ENCODE data around the gene FAF2. TPM values are rescaled to one million over a fixed set of nuclear protein-coding genes. Genes with fewer than 3 reads are reported as not detected.

FAF2 gene
- total RNA-seq, 2 experiments from 2014 or later = 37.6 to 44.8 TPM

GRCh38 chr5:176461349-176461748 lies 13.2 kb downstream of the FAF2 start:
- H3K27me3 Mint-ChIP-seq = no peaks in the 10 kb centered on the region
- ChIA-PET POLR2A (no interaction called here), CTCF (interaction anchor here (0.5 to 1.5 kb wide), 3 partner anchors 8 to 14 kb away, joined by 3 to 6 read pairs (median 4); partner anchors contain the start of gene FAF2)
- H3K27ac Mint-ChIP-seq = no peak overlapping the region
- H3K9me3 Mint-ChIP-seq (ENCODE audit: low read depth) = no peaks in the 10 kb centered on the region
- H3K36me3 Mint-ChIP-seq (ENCODE audit: low read depth) = peaks cover 17% of the 10 kb centered on the region
- intact Hi-C loops (cut with DNase I, micrococcal nuclease) = no loop called here
- H3K4me1 Mint-ChIP-seq = peaks cover 27% of the 10 kb centered on the region
- ATAC-seq (no peak), DNase-seq (no peak)
- no peak overlapping the region for H3K4me3 Mint-ChIP-seq

- H3K4me3 Mint-ChIP-seq = no peak overlapping the region
- no peaks in the 10 kb centered on the region for H3K9me3 Mint-ChIP-seq (ENCODE audit: low read depth)
- H3K36me3 Mint-ChIP-seq (ENCODE audit: low read depth) = peaks cover 23% of the 10 kb centered on the region
- H3K4me1 Mint-ChIP-seq = peaks cover 25% of the 10 kb centered on the region
- ATAC-seq (no peak), DNase-seq (no peak)
- intact Hi-C loops (cut with DNase I, micrococcal nuclease) = no loop called here
- POLR2A ChIA-PET = no interaction called here
- CTCF ChIA-PET = interaction anchor here (0.7 kb wide), 1 partner anchor 34 kb away, joined by 4 read pairs; no protein-coding TSS in a partner anchor
- no peak overlapping the region for H3K27ac Mint-ChIP-seq
- H3K27me3 Mint-ChIP-seq = no peaks in the 10 kb centered on the region
Observed at GRCh38 chr5:176463113-176463764, 15.1 kb downstream of the FAF2 start.

DNA sequence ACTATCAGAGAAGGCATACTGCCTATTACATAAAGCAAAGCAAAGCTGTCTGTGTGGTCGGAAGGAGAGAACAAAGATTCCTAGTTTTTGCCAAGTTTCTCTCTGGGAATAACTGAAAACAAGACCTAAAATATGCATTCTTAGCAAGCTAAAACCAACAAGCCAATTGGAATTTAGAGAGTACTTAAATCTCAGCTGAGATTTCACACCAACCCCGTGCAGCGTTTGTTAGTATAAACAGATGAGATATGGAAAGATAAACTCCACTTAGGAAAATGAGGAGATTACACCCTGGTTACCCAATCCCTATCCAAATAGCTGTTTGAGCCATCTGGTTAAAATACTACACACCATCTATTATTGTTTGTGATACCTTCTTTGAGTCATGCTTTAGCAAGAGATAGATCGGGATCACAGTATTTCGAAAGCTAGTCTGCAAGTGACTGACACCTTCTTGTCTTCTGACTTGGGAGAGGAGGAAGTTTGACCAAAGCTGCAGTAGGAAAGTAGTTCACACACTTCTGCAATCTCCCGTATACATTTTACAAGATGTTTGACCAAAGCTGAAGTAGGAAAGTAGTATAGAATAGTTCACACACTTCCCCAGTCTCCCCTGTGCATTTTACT lies 18.2 kb downstream of the FAF2 start:
- no peak for DNase-seq
- H3K4me3 Mint-ChIP-seq = no peak overlapping the region
- intact Hi-C loops (cut with DNase I, micrococcal nuclease) = no loop called here
- H3K27me3 Mint-ChIP-seq = no peaks in the 10 kb centered on the region
- peaks cover 22% of the 10 kb centered on the region for H3K36me3 Mint-ChIP-seq (ENCODE audit: low read depth)
- no peaks in the 10 kb centered on the region for H3K9me3 Mint-ChIP-seq (ENCODE audit: low read depth)
- peaks cover 11% of the 10 kb centered on the region for H3K4me1 Mint-ChIP-seq
- CTCF ChIA-PET = interaction anchor here (0.6 to 1.2 kb wide), 3 partner anchors 19 to 293 kb away, joined by 3 read pairs; no protein-coding TSS in a partner anchor
- no peak overlapping the region for H3K27ac Mint-ChIP-seq
- POLR2A ChIA-PET = no interaction called here
- no peak for ATAC-seq

DNA sequence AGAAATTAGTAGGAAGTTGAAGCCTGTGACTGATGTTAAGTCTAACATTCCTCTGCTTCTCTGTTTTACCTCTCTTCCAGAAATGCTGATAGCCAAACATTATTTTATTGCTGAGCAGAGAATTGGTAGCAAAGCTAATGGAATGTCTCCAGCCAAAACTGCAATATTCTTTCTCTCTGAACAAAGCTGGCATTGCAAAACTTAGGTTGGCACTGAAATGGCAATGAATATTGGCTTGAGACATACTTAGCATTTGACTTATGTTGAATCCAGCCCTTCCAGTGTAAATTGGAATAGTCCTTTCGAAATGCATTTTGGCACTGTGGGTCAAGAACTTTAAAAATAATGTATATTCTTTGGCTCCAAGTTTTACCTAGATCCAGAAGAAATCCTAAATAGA lies 21.1 kb downstream of the FAF2 start:
- Mint-ChIP-seq H3K9me3 (ENCODE audit: low read depth) (no peaks in the 10 kb centered on the region), H3K4me1 (peaks cover 15% of the 10 kb centered on the region), H3K27ac (no peak overlapping the region), H3K4me3 (no peak overlapping the region), H3K27me3 (no peaks in the 10 kb centered on the region), H3K36me3 (ENCODE audit: low read depth) (peaks cover 31% of the 10 kb centered on the region)
- ChIA-PET POLR2A (no interaction called here), CTCF (no interaction called here)
- DNase-seq = no peak
- no peak for ATAC-seq
- intact Hi-C loops (cut with DNase I, micrococcal nuclease) = no loop called here

DNA sequence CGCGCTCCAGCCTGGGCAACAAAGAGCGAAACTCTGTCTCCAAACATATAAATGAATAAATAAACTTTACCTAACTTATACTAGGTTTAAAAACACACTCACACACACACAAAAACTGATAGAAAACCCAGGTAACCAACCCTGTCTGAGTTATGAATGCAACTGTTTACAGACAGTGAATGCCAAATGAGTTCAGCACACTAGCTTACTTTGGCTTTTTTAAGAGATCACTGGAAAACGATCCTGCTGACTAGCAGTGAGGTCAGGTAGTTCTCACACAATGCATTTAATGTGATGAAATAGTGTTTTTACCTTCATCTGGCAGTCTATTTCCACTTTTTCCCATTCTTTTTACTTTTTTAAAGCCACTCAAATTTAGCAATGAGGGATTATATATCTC lies 22.4 kb downstream of the FAF2 start:
- no peaks in the 10 kb centered on the region for H3K27me3 Mint-ChIP-seq
- no peaks in the 10 kb centered on the region for H3K9me3 Mint-ChIP-seq (ENCODE audit: low read depth)
- ATAC-seq = no peak
- intact Hi-C loops (cut with DNase I, micrococcal nuclease) = no loop called here
- DNase-seq = no peak
- peaks cover 34% of the 10 kb centered on the region for H3K36me3 Mint-ChIP-seq (ENCODE audit: low read depth)
- H3K4me1 Mint-ChIP-seq = peaks cover 15% of the 10 kb centered on the region
- H3K27ac Mint-ChIP-seq = no peak overlapping the region
- ChIA-PET POLR2A (interaction anchor here (0.7 kb wide), 1 partner anchor 69 kb away, joined by 3 read pairs; no protein-coding TSS in a partner anchor), CTCF (interaction anchor here (0.6 to 0.8 kb wide), 2 partner anchors 10 to 593 kb away, joined by 3 read pairs; no protein-coding TSS in a partner anchor)
- H3K4me3 Mint-ChIP-seq = no peak overlapping the region

- H3K4me3 Mint-ChIP-seq = no peak overlapping the region
- peaks cover 13% of the 10 kb centered on the region for H3K4me1 Mint-ChIP-seq
- H3K36me3 Mint-ChIP-seq (ENCODE audit: low read depth) = peaks cover 34% of the 10 kb centered on the region
- DNase-seq (no peak), ATAC-seq (no peak)
- no peaks in the 10 kb centered on the region for H3K27me3 Mint-ChIP-seq
- CTCF ChIA-PET = no interaction called here
- POLR2A ChIA-PET = no interaction called here
- H3K27ac Mint-ChIP-seq = no peak overlapping the region
- intact Hi-C loops (cut with DNase I, micrococcal nuclease) = no loop called here
- H3K9me3 Mint-ChIP-seq (ENCODE audit: low read depth) = no peaks in the 10 kb centered on the region
Observed at GRCh38 chr5:176471098-176471497, 22.9 kb downstream of the FAF2 start.

DNA sequence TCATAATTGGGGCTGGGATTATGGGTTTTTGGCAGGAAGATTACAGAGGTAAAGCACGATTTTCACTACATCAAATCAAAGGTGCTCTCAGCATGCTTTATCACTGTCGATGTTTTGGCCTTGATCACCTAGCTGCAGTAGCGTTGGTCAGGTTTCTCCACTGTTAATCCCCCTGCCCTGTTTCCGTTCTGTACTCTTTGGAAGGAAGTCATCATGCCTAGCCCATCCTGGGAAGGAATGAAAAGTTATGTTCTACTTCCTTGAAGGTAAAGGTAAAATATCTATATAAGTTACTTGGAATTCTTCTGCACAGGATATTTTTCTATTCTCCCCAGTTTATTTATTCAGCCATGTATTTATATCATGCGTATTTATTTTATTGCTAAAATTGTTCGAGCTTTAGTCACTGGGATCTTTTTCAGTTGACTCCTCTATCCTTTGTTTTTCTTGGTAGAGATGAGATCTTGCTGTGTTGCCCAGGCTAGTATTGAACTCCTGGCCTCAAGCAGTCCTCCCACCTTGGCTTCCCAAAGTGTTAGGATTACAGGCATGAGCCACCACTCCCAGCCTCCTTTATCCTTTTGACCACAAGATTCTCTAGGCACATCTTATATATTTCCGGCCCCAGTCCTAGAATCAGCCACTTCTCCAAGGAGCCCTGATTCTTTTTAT lies 25.3 kb downstream of the FAF2 start:
- POLR2A ChIA-PET = no interaction called here
- ATAC-seq = no peak
- Mint-ChIP-seq H3K27me3 (no peaks in the 10 kb centered on the region), H3K4me3 (no peak overlapping the region), H3K36me3 (ENCODE audit: low read depth) (peaks cover 25% of the 10 kb centered on the region), H3K9me3 (ENCODE audit: low read depth) (no peaks in the 10 kb centered on the region), H3K4me1 (peaks cover 11% of the 10 kb centered on the region), H3K27ac (no peak overlapping the region)
- intact Hi-C loops (cut with DNase I, micrococcal nuclease) = no loop called here
- no peak for DNase-seq
- CTCF ChIA-PET = interaction anchor here (0.7 kb wide), 1 partner anchor 41 kb away, joined by 3 read pairs; no protein-coding TSS in a partner anchor

GRCh38 chr5:176474476-176474875 lies 26.3 kb downstream of the FAF2 start:
- no peaks in the 10 kb centered on the region for H3K9me3 Mint-ChIP-seq (ENCODE audit: low read depth)
- peaks cover 28% of the 10 kb centered on the region for H3K36me3 Mint-ChIP-seq (ENCODE audit: low read depth)
- intact Hi-C loops (cut with DNase I, micrococcal nuclease) = no loop called here
- DNase-seq (no peak), ATAC-seq (no peak)
- peaks cover 11% of the 10 kb centered on the region for H3K4me1 Mint-ChIP-seq
- ChIA-PET POLR2A (no interaction called here), CTCF (no interaction called here)
- no peaks in the 10 kb centered on the region for H3K27me3 Mint-ChIP-seq
- H3K27ac Mint-ChIP-seq = no peak overlapping the region
- H3K4me3 Mint-ChIP-seq = no peak overlapping the region

GRCh38 chr5:176481711-176482110 lies 33.5 kb downstream of the FAF2 start:
- H3K27me3 Mint-ChIP-seq = no peaks in the 10 kb centered on the region
- ChIA-PET CTCF (interaction anchor here (0.5 to 1.0 kb wide), 3 partner anchors 56 to 150 kb away, joined by 3 to 4 read pairs (median 3); no protein-coding TSS in a partner anchor), POLR2A (interaction anchor here (0.6 kb wide), 1 partner anchor 18 kb away, joined by 3 read pairs; no protein-coding TSS in a partner anchor)
- DNase-seq = peak; percentile 10
- no peak overlapping the region for H3K4me3 Mint-ChIP-seq
- peak; percentile 76 for ATAC-seq
- H3K9me3 Mint-ChIP-seq (ENCODE audit: low read depth) = no peaks in the 10 kb centered on the region
- H3K36me3 Mint-ChIP-seq (ENCODE audit: low read depth) = peaks cover 44% of the 10 kb centered on the region
- intact Hi-C loops (cut with DNase I, micrococcal nuclease) = loop anchor here in 1 of 2 experiments (10.0 kb wide), 1 partner anchor 443 kb away; no protein-coding TSS in a partner anchor
- H3K4me1 Mint-ChIP-seq = peaks cover 23% of the 10 kb centered on the region
- peak overlapping the region; percentile 13 for H3K27ac Mint-ChIP-seq

GRCh38 chr5:176485176-176485575 lies 37.0 kb downstream of the FAF2 start:
- peaks cover 37% of the 10 kb centered on the region for H3K4me1 Mint-ChIP-seq
- H3K9me3 Mint-ChIP-seq (ENCODE audit: low read depth) = no peaks in the 10 kb centered on the region
- H3K27ac Mint-ChIP-seq = no peak overlapping the region
- no peak for ATAC-seq
- peaks cover 43% of the 10 kb centered on the region for H3K36me3 Mint-ChIP-seq (ENCODE audit: low read depth)
- intact Hi-C loops (cut with DNase I, micrococcal nuclease) = loop anchor here in 1 of 2 experiments (10.0 kb wide), 1 partner anchor 440 kb away; no protein-coding TSS in a partner anchor
- DNase-seq = no peak
- H3K27me3 Mint-ChIP-seq = no peaks in the 10 kb centered on the region
- ChIA-PET CTCF (interaction anchor here (0.7 to 1.0 kb wide), 2 partner anchors 18 to 230 kb away, joined by 3 read pairs; no protein-coding TSS in a partner anchor), POLR2A (no interaction called here)
- H3K4me3 Mint-ChIP-seq = no peak overlapping the region

DNA sequence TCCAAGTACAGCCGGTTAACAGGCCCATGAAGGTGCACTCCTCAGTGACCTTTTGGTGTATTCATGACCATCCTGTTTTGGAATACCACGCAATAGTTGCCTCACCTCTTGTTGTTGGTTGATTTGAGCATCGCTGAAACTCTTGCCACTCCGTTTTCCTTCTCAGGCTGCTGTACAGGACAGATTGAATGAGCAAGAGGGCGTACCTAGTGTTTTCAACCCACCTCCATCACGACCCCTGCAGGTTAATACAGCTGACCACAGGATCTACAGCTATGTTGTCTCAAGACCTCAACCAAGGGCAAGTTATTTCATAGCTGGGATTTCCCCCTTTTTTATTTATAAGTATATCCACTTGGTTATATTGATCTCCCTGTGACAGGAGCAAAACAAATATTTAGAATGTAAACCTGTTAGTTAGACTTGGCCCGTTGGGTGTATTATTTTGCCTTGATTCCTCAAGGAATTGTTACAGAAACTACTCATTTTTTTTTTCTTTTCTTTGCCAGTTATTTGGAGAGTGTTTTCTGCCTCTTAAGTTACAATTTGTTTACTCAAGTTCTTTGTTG lies 38.1 kb downstream of the FAF2 start:
- ChIA-PET POLR2A (no interaction called here), CTCF (interaction anchor here (1.1 kb wide), 1 partner anchor 752 kb away, joined by 3 read pairs; no protein-coding TSS in a partner anchor)
- no peaks in the 10 kb centered on the region for H3K27me3 Mint-ChIP-seq
- DNase-seq = no peak
- no peak overlapping the region for H3K4me3 Mint-ChIP-seq
- no peaks in the 10 kb centered on the region for H3K9me3 Mint-ChIP-seq (ENCODE audit: low read depth)
- intact Hi-C loops (cut with DNase I, micrococcal nuclease) = loop anchor here in 1 of 2 experiments (10.0 kb wide), 1 partner anchor 439 kb away; no protein-coding TSS in a partner anchor
- ATAC-seq = no peak
- H3K27ac Mint-ChIP-seq = no peak overlapping the region
- peaks cover 37% of the 10 kb centered on the region for H3K4me1 Mint-ChIP-seq
- H3K36me3 Mint-ChIP-seq (ENCODE audit: low read depth) = peaks cover 49% of the 10 kb centered on the region
